HFFc6 (cell line): ENCODE results near the gene CAB39L. TPM values are rescaled to one million over a fixed set of nuclear protein-coding genes. Genes with fewer than 3 reads are reported as not detected.

Experiments used
- DNase-seq: peaks from one replicate; pipeline ENCODE4 v3.0.0-alpha.2; 2018
- H3K27ac Mint-ChIP-seq: 2 replicates; pipeline ENCODE4 v1.8.0; 2020; ENCODE audit warnings: mild to moderate bottlenecking, mixed read lengths
- H3K27me3 Mint-ChIP-seq: 2 replicates; pipeline ENCODE4 v1.8.0; 2021; ENCODE audit warnings: mild to moderate bottlenecking, moderate library complexity, mixed read lengths; ENCODE audit not compliant: insufficient read depth
- H3K36me3 Mint-ChIP-seq: 2 replicates; pipeline ENCODE4 v1.8.0; 2021; ENCODE audit warnings: low read depth, mixed read lengths
- H3K4me1 Mint-ChIP-seq: 2 replicates; pipeline ENCODE4 v1.8.0; 2020; ENCODE audit warnings: low read depth, mixed read lengths
- H3K4me3 Mint-ChIP-seq: 2 replicates; pipeline ENCODE4 v1.8.0; 2020; ENCODE audit warnings: mild to moderate bottlenecking, moderate library complexity, mixed read lengths
- H3K9me3 Mint-ChIP-seq: 2 replicates; pipeline ENCODE4 v1.8.0; 2020; ENCODE audit warnings: mild to moderate bottlenecking, mixed read lengths
- CTCF ChIP-seq: fragments of 200-600 bp; sonication (generic); IDR thresholded peaks from 2 replicates; pipeline ENCODE4 v1.5.0; 2021; ENCODE audit warnings: antibody characterized with exemption, mild to moderate bottlenecking
- total RNA-seq, 6 experiments: library from RNA; stranded (reverse); fragmentation: NEBNext Ultra II Directional; extraction: Animal tissue kit (Norgen Biotek cat#: 25700); gene quantifications; 2 replicates in 1 of 6; 3 replicates in 5 of 6; pipeline ENCODE4 v1.2.3, GENCODE V29; 2021

The CAB39L gene
- total RNA-seq, 6 experiments from 2014 or later = 3.7 to 6.9 (median 5.9) TPM

GRCh38 chr13:49410006-49410405 lies 33.9 kb downstream of the CAB39L start:
- DNase-seq = no peak
- Mint-ChIP-seq H3K36me3 (peaks cover 7% of the 10 kb centered on the region), H3K27me3 (peaks cover 2% of the 10 kb centered on the region), H3K4me3 (no peak overlapping the region), H3K4me1 (peaks cover 7% of the 10 kb centered on the region), H3K27ac (no peak overlapping the region), H3K9me3 (peaks cover 7% of the 10 kb centered on the region)
- TF ChIP-seq CTCF = no peak

- no peak for DNase-seq
- Mint-ChIP-seq H3K27me3 (peaks cover 2% of the 10 kb centered on the region), H3K4me1 (peaks cover 15% of the 10 kb centered on the region), H3K36me3 (peaks cover 17% of the 10 kb centered on the region), H3K4me3 (no peak overlapping the region), H3K27ac (no peak overlapping the region), H3K9me3 (peaks cover 17% of the 10 kb centered on the region)
- no peak for TF ChIP-seq CTCF
These were observed 34.9 kb downstream of the CAB39L start for GRCh38 chr13:49409008-49409407.

DNA sequence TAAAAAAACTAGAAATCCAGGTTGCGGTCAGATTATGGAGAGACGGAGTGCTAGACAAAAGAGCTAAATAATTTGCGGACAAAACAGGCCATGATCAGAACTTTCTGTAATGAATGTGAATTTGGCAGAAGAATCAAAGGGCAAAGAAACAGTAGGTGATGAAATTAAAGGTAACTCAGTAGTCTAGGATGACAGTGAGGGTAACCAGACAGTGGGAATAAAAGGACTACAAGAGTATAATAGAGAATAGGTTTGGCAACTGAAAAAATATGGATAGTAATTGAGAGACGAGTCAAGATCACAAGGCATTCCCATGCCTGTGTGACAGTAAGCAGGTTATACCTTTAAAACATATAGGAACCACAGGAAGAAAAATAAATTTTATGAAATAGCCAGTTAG lies 35.9 kb downstream of the CAB39L start:
- Mint-ChIP-seq H3K4me3 (no peak overlapping the region), H3K27ac (no peak overlapping the region)
- no peak for DNase-seq

GRCh38 chr13:49407068-49407467 lies 36.8 kb downstream of the CAB39L start:
- peaks cover 21% of the 10 kb centered on the region for H3K4me1 Mint-ChIP-seq
- no peak for TF ChIP-seq CTCF
- H3K4me3 Mint-ChIP-seq = no peak overlapping the region
- no peak for DNase-seq
- H3K27me3 Mint-ChIP-seq = peaks cover 2% of the 10 kb centered on the region
- peaks cover 23% of the 10 kb centered on the region for H3K36me3 Mint-ChIP-seq
- H3K9me3 Mint-ChIP-seq = peaks cover 21% of the 10 kb centered on the region
- H3K27ac Mint-ChIP-seq = no peak overlapping the region

More for the DNA sequence above, 35.9 kb downstream of the CAB39L start:
- H3K36me3 Mint-ChIP-seq = peaks cover 23% of the 10 kb centered on the region
- peaks cover 21% of the 10 kb centered on the region for H3K9me3 Mint-ChIP-seq
- peaks cover 21% of the 10 kb centered on the region for H3K4me1 Mint-ChIP-seq
- TF ChIP-seq CTCF = no peak
- H3K27me3 Mint-ChIP-seq = peaks cover 2% of the 10 kb centered on the region

DNA sequence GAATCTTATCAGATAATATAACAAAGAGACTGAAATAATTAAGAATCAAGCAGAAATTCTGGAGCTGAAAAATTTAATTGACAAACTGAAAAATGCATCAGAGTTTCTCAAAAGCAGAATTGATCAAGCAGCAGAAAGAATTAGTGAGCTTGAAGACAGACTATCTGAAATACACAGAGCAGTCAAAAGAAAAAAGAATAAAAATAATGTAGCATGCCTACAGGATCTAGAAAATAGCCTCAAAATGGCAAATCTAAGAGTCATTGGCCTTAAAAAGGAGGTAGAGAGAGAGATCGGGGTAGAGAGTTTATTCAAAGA lies 39.2 kb downstream of the CAB39L start:
- Mint-ChIP-seq H3K36me3 (peaks cover 23% of the 10 kb centered on the region), H3K4me1 (peaks cover 32% of the 10 kb centered on the region), H3K9me3 (peaks cover 21% of the 10 kb centered on the region), H3K4me3 (no peak overlapping the region), H3K27me3 (no peaks in the 10 kb centered on the region; the same call in 1 of the 2 replicates), H3K27ac (no peak overlapping the region)
- TF ChIP-seq CTCF = no peak
- DNase-seq = no peak
